GM19035 (cell line): ENCODE data around the gene TMEM25.
"Not testable (repeated sequence)": the region's sequence is repeated elsewhere in the genome, so short reads cannot be mapped to it uniquely, and the experiment has no call there.

Source experiments
- ATAC-seq: cut with Tn5 transposase; IDR thresholded peaks from one replicate; pipeline ENCODE4 v1.9.1; 2021; ENCODE audit not compliant: unreplicated experiment

TMEM25 gene

DNA sequence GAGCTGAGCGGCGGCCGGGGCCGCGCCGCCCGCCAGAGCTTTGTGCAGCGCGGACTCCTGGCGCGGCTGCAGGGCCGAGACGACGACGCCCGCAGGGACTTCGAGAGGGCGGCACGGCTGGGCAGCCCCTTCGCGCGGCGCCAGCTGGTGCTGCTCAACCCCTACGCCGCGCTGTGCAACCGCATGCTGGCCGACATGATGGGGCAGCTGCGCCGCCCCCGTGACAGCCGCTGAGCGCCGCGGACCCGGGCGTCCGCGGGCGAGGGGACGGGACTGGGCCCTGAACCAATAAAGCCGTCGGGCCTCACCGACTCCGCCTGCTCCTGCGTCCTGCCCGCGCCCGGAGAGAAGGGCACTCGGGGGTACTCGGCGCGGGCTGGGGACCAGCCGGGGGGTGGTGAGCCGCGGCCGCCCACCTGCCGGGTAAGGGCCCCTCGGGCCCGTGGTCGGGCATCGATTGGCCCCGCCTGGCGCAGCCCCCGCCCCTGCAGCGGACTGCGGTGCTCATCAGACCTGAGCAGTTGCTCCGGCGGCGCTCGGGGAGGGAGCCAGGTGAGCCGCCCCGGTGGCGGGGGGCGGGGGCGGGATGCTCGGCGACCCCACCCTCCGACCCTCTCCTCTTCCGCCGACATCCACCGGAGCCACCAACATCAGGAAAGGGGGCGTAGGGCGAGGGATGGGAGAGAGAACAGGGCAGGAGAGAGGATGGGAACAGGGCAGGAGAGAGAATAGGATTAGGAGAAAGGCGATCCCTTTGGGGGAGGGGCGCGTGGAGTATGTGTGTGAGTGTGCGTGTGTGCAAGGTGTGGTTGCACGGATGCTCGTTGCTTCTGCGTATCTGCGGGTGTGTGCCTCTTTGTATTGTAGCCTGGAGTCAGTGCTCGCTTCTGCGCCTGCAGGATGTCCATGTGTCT, at the start of gene TMEM25:
Gene TMEM25 (plus strand): TSS at position 510 of the 914 bp plus-strand sequence. CDS start 610 bp downstream, outside the sequence.
- ATAC-seq, result peak; percentile 75

DNA sequence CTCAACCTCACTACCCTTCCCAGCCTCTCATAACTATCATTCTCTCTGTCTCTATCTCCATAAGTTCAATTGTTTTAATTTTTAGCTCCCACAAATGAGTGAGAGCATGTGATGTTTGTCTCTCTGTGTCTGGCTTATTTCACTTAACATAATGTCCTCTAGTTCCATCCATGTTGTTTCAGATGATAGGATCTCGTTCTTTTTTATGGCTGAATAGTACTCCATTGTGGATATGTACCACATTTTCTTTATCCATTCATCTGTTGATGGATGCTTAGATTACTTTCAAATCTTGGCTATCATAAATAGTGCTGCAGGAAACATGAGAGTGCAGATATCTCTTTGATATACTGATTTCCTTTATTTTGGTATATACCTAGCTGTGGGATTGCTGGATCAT, 49.8 kb upstream of the TMEM25 start:
- ATAC-seq, result not testable (repeated sequence)

DNA sequence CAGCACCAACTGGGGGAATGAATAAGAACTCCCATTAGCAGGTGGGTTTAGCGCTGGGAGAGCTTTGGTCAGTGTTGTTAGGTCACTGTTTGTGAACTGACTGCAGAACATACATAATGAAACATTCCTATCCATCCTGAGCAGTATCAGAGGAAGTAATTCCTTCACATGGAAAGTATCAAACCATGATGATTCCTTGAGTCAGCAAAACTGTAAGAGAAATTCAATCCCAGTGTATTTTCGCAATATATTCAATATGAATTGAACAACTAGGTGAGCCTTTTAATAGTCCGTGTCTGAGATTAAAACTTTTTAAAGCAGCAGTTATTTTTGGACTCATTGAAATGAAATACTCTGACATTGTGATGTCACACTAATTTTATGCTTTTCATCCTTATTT, 46.6 kb upstream of the TMEM25 start:
- no peak for ATAC-seq

DNA sequence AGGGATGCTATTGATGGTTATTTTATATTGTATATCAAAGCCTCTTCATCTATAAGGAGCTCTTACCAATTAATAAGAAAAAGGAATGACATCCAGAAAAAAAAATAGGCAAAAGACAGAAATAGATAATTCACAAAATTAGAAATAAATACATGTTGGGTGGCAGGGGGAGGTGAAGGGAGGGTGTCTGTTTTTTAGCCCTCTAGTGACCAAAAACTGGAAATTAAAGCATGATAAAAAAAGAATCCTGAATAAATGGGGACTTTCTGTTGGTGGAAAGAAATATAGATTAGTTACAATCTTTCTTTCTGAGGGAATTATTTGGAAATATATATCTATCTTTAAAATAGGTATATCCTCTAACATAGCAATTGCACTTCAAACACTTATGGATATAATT, 45.7 kb upstream of the TMEM25 start:
- no peak for ATAC-seq

DNA sequence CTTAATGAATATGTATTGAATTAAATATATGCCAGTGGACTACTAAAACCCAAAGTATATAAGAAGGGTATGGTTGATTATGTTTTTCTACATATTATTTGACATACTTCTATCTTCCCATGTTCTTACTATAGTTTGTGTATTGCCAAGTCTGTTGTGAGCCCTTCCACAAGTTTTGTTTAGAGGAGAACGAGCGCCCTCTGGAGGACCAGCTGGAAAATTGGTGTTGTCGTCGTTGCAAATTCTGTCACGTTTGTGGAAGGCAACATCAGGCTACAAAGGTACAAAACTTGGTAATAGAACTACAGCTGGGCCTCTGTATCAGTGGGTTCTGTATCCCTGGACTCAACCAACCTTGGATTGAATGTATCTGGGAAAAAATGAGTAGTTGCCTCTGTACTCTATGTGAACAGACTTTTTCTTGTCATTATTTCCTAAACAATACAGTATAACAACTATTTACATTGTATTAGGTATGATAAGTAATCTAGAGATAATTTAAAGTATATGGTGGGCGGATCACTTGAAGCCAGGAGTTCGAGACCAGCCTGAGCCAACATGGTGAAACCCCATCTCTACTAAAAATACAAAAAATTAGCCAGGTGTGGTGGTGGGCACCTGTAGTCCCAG, 42.4 kb upstream of the TMEM25 start:
- ATAC-seq, result no peak

DNA sequence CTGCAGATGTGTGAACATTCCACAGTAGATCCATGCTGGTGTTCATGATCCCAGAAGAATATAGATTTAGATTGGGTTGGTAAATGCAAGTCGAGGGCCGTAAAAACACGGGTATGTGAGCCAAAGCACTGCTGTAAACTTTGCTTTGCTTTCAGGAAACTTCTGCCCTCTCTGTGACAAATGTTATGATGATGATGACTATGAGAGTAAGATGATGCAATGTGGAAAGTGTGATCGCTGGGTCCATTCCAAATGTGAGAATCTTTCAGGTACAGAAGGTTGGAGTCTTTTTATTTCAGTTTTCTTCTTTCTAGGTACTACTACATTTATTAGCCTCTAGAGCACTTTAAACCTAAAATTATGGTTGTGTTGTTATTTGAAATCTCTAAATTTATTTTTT, 40.0 kb upstream of the TMEM25 start:
- no peak for ATAC-seq

DNA sequence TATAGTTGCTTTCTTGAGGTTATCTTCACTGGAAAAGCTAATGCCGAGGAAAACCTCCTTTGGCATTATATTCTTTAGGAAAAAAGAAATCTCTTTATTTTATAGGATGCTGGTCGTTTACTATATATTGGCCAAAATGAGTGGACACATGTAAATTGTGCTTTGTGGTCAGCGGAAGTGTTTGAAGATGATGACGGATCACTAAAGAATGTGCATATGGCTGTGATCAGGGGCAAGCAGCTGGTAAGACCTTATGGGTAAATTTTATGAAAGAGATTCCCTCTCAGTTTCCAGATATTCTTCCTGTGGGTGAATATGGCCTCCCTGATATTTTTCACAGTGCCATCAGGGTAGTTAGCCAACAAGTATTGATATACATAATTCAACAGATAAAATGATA, 33.2 kb upstream of the TMEM25 start:
- ATAC-seq, result no peak

DNA sequence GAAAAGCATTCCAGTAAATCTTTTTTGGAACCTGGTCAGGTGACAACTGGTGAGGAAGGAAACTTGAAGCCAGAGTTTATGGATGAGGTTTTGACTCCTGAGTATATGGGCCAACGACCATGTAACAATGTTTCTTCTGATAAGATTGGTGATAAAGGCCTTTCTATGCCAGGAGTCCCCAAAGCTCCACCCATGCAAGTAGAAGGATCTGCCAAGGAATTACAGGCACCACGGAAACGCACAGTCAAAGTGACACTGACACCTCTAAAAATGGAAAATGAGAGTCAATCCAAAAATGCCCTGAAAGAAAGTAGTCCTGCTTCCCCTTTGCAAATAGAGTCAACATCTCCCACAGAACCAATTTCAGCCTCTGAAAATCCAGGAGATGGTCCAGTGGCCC, 27.8 kb upstream of the TMEM25 start:
- no peak for ATAC-seq

DNA sequence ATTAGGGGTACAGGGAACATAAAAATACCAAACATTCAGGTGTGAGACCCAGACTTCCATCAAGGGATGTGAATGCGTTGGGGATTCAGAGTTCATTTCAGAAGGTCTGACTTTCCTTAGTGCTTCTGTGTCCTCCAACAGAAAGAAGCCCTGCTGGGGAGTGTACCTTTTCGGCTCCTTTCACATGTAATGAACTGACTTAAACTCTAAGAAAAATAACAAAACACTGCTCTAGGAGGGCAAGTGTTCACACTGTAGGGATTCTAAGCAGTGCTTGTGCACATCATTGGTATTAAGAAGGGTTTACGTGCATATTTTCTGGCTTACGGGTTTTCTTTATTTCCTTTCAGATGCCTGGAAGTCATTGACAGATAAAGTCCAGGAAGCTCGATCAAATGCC, 19.4 kb upstream of the TMEM25 start:
- ATAC-seq, result no peak

DNA sequence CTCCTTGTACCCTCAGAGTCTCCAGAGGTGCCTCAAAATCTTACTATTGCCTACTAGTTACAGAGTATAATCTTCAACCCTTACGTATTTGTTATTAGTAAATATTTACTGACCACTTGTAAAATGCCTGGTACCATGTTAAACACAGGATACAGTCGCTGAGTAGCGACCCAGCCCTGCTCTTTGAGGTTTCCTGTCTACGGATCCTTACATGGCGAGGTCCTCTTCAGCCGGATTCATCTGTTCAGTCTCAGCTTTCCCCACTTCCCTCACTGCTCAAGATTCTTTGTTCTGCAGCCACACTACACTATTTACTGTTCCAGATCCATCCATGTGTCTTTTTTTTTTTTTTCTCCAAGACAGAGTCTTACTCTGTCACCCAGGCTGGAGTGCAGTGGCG, 16.9 kb upstream of the TMEM25 start:
- no peak for ATAC-seq

DNA sequence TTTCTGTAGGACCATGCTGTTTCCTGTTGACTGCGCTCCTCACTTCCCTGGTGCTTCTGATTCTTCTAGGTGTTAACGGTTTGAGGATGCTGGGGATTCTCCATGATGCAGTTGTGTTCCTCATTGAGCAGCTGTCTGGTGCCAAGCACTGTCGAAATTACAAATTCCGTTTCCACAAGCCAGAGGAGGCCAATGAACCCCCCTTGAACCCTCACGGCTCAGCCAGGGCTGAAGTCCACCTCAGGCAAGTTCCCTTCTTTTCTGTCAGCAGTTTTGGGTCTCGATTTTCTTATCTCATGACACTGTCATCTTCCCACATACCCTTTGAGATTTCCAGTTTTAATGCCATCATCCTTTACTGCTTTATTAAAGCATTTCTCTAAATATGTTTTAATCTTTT, 11.4 kb upstream of the TMEM25 start:
- no peak for ATAC-seq

DNA sequence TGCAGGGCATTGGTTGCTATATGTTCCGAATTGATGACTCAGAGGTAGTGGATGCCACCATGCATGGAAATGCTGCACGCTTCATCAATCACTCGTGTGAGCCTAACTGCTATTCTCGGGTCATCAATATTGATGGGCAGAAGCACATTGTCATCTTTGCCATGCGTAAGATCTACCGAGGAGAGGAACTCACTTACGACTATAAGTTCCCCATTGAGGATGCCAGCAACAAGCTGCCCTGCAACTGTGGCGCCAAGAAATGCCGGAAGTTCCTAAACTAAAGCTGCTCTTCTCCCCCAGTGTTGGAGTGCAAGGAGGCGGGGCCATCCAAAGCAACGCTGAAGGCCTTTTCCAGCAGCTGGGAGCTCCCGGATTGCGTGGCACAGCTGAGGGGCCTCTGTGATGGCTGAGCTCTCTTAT, 9.1 kb upstream of the TMEM25 start:
- ATAC-seq, result peak; percentile 56

DNA sequence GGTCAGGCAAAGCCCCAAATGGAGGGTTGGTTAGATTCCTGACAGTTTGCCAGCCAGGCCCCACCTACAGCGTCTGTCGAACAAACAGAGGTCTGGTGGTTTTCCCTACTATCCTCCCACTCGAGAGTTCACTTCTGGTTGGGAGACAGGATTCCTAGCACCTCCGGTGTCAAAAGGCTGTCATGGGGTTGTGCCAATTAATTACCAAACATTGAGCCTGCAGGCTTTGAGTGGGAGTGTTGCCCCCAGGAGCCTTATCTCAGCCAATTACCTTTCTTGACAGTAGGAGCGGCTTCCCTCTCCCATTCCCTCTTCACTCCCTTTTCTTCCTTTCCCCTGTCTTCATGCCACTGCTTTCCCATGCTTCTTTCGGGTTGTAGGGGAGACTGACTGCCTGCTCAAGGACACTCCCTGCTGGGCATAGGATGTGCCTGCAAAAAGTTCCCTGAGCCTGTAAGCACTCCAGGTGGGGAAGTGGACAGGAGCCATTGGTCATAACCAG, 8.4 kb upstream of the TMEM25 start:
- no peak for ATAC-seq

DNA sequence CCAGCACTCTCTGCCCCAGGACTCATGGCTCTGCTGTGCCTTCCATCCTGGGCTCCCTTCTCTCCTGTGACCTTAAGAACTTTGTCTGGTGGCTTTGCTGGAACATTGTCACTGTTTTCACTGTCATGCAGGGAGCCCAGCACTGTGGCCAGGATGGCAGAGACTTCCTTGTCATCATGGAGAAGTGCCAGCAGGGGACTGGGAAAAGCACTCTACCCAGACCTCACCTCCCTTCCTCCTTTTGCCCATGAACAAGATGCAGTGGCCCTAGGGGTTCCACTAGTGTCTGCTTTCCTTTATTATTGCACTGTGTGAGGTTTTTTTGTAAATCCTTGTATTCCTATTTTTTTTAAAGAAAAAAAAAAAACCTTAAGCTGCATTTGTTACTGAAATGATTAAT, 6.6 kb upstream of the TMEM25 start:
- no peak for ATAC-seq

DNA sequence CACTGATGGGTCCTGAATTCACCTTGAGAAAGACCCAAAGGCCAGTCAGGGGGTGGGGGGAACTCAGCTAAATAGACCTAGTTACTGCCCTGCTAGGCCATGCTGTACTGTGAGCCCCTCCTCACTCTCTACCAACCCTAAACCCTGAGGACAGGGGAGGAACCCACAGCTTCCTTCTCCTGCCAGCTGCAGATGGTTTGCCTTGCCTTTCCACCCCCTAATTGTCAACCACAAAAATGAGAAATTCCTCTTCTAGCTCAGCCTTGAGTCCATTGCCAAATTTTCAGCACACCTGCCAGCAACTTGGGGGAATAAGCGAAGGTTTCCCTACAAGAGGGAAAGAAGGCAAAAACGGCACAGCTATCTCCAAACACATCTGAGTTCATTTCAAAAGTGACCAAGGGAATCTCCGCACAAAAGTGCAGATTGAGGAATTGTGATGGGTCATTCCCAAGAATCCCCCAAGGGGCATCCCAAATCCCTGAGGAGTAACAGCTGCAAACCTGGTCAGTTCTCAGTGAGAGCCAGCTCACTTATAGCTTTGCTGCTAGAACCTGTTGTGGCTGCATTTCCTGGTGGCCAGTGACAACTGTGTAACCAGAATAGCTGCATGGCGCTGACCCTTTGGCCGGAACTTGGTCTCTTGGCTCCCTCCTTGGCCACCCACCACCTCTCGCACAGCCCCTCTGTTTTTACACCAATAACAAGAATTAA, 6.1 kb upstream of the TMEM25 start:
- no peak for ATAC-seq

DNA sequence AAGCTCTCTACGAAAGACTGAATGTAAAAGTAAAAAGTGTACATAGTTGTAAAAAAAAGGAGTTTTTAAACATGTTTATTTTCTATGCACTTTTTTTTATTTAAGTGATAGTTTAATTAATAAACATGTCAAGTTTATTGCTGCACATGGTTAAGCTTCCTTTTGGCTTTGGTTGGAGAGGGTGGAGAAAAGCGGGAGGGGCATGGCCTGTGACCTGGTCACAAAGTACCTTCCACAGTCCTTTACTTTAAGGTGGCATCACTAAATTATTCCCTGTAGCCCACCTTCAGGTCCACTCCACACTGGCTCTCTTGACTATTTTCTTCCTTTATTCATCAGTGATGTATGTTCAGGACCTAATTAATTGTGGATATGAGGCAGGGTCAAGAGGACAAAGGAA, 4.3 kb upstream of the TMEM25 start:
- ATAC-seq, result no peak

DNA sequence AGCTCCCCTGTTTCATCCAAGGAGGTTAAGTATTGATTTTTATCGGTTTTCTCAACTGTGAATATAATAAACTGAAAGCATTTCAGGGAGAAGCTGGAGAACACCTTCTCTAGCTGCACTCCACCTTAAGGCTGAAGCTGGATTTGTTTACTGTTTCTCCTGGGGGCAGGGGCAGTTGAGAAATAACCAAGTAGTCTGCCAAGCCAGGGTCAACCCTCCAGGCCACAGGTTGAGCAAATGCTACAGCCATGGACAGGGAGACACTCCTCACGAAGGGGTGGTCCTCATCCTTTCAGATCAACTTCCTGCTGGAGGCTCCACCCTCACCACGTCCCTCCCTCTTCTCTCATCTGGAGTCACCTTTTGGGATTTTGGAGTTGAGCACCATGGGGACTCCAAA, 3.9 kb upstream of the TMEM25 start, which contains the start of gene TTC36:
Gene TTC36 (plus strand): TSS at position 366 of the 400 bp plus-strand sequence. CDS start 21 bp downstream, at position 387.
- no peak for ATAC-seq

DNA sequence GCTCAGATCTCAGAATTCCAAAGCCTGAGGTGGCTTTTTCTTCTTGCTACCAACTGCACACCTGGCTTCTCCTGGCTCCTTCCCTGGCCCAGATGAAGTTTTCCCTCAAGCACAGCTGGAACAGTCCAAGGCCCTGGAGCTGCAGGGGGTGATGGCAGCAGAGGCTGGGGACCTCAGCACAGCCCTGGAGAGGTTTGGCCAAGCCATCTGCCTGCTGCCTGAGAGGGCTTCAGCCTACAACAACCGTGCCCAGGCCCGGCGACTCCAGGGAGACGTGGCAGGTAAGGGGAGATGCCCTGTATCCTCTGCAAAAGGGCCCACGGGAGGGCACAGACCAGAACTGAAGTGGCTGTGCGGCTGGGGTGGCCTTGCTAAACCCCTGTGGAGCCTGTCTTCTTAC, 2.5 kb upstream of the TMEM25 start:
- no peak for ATAC-seq

DNA sequence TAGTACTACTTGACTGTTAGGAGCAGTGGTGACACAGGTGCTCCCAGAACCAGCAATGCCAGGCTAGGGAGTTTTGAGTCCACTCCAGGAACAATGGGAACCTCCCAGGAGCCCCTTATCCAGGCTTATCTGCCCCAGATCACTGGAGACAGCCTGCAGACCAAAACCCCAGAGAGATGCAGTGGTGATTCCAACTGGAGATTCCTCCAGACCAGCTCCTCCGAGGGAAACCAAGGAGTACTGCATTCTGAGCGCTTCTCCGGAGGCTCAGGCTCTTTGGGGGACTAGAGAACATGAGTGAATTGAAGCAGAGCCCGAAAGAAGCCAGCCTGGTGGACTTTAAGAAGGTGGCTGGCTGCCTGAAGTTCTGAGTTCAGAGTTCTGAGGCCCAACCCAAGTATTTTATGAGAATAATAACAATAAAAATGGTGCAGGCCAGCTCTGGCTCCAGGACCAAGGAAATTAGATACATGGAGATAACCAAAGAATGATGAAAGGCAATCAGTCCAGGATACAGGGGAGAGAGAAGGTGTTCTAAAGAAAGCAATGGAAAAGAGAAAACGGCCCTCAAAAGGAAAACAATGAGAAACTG, 1.3 kb upstream of the TMEM25 start:
- ATAC-seq, result no peak

DNA sequence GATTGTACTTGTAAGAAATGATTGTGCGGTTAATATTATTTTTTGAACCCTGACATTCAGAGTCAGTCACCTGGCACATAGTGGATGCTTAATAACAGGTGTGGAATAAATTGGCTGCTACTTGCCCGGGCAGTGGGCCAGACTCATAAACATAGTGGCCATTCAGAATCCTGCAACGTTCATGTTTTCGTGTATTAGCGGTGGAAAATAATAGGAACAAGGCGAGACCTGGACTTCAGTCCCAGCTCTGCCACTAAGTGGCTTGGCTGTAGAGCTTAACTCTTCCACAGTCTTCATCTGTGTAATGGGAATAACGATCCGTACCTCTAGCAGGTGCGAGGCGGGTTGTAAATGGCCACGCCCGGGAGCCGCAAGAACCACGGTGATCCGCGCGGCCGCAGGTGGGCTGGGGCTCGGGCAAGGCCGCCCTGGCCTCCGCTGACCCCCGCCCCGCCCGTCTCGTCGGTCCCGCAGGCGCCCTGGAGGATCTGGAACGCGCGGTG, 761 bp upstream of the TMEM25 start:
- ATAC-seq, result peak; percentile 5

DNA sequence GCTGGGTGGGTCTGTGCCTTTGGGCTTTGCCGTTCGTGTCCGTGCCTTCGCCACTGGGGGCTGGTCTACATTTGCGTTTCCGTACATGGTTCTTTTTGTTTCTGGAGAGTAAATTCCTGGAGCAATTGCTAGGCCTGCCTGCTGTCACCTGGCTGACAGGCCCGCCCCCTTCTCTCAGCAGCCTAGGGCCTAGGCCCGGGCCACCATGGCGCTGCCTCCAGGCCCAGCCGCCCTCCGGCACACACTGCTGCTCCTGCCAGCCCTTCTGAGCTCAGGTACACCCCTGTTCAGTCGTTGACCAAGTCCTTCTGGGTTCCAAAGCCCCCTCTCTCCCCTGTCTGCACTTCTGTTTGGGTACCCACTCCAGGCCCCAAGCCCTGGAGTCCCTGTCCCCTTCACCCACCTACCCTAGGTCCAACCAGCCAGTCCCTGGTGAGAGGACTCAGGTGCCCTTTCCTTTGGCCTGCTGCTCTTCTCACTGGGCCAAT, 649 bp downstream of the TMEM25 start:
- no peak for ATAC-seq
